Measurements from ENCODE around the gene ARL17A.
"Not testable (repeated sequence)": the region's sequence is repeated elsewhere in the genome, so short reads cannot be mapped to it uniquely, and the experiment has no call there.

Gene ARL17A

DNA sequence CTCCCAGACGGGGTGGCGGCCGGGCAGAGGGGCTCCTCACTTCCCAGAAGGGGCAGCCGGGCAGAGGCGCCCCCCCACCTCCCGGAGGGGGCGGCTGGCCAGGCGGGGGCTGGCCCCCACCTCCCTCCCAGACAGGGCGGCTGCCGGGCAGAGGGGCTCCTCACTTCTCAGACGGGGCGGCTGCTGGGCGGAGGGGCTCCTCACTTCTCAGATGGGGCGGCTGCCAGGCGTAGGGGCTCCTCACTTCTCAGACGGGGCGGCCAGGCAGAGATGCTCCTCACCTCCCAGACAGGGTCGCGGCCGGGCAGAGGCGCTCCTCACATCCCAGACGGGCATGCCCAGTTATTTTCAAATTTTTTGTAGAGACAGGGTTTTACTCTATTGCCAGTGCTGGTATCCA, 44.8 kb downstream of the ARL17A start:
- not testable (repeated sequence) for DNase-seq

DNA sequence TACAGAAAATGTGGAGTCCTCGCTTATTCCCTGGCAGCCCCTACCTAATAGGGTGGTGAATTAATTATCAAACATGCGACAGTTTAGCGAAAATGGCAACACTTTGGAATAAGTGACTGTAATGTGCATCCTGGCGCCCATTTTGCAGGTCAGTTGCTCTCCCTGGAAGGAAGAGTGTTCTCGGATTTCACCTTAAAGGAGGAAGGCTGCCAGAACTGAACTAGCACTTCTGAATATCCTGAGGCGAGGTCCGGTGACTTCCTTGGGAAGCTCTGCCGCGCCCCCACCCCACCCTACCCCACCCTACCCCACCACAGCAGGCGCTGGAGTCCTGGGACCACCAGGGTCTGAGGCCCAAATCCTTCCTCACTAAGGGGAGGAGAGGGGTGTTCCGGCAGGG, 67.3 kb downstream of the ARL17A start, which contains the start of gene LRRC37A2:
LRRC37A2 (plus strand) TSS at position 301 of the 400 bp plus-strand sequence. CDS start 245 bp downstream, outside the sequence.
- not testable (repeated sequence) for DNase-seq

DNA sequence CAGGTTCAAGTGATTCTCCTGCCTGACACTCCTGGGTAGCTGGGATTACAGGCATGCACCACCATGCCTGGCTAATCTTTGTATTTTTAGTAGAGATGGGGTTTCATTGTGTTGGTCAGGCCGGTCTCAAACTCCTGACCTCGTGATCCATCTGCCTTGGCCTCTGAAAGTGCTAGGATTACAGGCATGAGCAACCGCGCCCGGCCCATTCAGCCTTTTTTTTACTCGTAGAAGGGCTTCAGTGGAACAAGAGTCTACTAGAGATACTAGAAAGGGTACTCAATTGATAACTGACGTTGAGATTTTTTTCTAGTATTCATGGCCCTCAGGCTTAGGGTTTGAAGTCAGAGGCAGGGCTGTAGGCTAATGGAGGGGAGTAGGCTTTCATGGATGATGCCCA, 73.6 kb downstream of the ARL17A start:
- DNase-seq = not testable (repeated sequence)

DNA sequence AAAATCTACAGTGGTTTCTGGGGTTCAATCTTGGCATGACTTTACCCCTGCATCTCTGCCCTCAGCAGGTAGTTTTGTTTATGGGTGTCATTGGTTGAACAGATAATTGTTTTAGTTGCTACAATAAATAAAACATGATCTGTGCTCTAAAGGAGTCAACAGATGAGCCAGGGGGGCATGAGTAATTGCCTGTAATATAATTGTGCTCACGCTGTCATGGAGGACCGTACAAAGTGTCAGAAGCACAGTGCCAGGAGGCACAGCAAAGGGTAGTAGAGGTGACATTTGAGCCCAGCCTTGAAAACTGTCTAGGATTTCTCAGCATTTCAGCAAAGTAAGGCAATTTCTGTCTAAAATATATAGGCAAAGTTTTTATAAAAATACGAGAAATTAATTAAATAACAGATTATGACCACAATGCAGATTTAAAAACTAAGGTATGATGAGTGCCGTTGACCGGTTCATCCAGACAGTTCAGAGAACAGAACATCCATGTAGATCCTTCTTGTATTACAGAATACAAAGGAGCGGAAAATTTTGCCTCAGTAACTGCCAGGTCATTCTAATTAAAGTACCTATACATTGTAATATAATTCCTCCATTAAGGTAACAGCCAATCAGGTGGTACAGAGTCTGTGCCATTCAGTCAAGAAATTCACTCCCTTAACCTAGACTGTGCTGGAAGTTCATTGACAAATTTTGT, 79.9 kb downstream of the ARL17A start:
- not testable (repeated sequence) for DNase-seq

DNA sequence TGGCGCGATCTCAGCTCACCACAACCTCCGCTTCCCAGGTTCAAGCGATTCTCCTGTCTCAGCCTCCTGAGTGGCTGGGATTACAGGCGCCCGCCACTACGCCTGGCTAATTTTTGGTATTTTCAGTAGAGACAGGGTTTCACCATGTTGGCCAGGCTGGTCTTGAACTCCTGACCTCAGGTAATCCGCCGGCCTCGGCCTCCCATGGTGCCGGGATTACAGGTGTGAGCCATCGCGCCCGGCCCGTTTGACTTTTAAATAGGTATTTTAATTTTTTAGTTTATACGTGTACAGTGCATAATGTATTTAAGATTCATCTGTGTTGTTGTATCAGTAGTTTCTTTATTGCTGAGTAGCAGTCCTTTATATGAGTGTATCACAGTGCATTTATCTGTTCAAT, 87.5 kb downstream of the ARL17A start:
- not testable (repeated sequence) for DNase-seq

DNA sequence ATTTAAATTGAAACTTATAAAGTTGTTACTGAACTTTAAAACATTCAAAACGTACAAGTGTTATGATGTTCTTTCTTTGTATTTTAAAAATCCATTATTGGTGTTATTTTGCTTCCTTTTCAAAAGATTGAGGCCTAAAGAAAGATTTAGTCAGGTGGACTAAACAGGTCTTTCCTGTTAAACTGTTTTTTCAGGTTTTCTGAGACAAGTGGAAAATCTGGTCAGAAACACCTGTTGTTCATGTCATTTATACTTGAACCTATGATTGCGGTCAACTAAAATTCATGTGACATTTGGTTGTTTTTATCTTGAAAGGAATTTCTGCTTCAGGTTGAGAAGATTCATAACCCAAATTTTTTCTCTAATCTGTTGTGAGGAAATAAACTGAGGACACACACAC, 98.2 kb downstream of the ARL17A start:
- not testable (repeated sequence) for DNase-seq

DNA sequence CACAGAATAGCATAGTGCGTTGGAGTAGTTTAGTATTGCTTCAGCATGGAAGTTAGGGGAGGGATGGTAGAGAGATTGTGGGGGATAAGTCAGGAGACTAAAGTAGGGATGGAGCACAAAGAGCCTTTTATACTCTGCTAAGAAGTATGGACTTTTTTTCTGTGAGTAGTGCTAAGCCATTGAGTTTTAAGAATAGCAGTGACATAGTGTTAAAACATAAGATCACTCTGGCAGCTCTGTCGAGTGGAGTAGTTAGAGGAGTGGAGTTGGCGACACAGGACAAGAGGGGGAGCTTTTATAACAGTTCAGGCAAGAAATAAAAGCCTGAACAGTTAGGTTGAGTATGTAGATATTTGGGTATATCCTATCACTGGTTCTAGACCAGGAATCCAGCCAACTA, 100.7 kb downstream of the ARL17A start:
- DNase-seq = not testable (repeated sequence)

DNA sequence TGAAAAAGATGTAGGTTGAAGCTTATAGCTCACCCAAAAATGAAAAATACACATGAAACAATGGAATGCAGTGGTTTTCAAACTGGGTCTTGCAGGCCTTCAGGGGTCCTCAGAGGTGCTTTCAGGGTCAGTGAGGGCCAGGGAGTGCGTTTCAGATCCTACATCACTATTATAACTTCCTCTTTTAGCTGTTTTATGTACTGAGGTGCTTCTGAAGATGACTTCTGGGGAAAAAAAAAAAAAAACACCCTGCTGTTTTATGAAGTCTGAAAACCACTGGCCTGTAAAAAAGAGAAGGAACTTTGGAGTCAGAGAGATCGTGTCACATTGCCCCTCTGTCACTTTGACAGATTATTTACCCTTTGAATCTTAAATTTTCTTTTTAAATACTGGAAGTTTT, 103.9 kb downstream of the ARL17A start:
- DNase-seq = not testable (repeated sequence)

DNA sequence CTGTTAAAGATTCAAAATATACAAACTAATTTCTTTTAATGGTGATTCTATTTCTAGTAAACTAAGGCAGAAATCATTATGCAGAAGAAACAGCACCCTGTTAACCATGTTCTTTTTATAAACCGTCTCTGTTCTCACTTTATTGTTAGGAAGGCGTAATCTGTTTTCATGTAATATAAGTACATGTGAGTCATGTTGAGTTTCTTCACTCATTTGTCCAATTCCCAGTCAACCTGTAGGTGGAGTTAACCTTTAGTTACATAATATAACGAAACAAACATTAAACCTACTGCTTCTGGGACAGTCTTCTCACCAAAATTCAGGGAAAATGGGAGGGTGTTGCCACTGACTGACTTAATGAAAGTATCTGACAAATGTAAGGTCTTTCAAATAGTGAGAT, 105.0 kb downstream of the ARL17A start:
- DNase-seq = not testable (repeated sequence)

DNA sequence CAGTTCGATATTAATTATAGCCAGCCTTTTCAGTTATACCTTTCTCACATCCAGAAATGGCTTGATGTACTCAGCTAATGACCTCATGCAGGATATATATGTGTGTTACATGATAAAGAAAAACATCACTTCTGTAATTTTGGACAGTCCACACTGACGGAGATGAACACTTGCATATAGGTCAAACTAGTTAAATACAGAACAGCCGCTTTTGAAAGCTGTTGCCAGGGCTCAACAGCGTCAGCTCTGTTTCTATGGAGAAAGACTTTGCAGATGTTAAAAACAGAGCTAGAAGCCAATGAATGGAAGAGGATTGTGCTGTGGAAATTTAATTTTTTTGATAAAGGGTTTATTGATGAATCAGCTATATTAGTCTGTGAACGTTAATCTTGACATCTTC, 111.9 kb downstream of the ARL17A start:
- not testable (repeated sequence) for DNase-seq

Measured in activated naive CD4-positive, alpha-beta T cell (primary cell).